WTC11 (cell line): ENCODE measurements around the gene CD19. TPM values are rescaled to one million over a fixed set of nuclear protein-coding genes. Genes with fewer than 3 reads are reported as not detected.

Source experiments
- ATAC-seq: fragments of 200-7000 bp; cut with Tn5 transposase; 2 replicates; pipeline ENCODE4 v1.10.0; 2021; ENCODE audit warnings: mild to moderate bottlenecking, moderate library complexity
- CTCF ChIA-PET: fragments of 300-600 bp; sonication (Branson Sonifier 250); formaldehyde crosslinking; loops from one replicate; lab custom pipeline; 2021; ENCODE audit warnings: antibody characterized with exemption; lab: Charles Lee
- POLR2A ChIA-PET: fragments of 350-600 bp; sonication (Branson Sonifier 250); formaldehyde crosslinking; loops from one replicate; lab custom pipeline; 2021; ENCODE audit warnings: antibody characterized with exemption; lab: Charles Lee
- DNase-seq: peaks from one replicate; pipeline ENCODE4 v3.0.0; 2021; ENCODE audit warnings: low spot score
- H3K27ac Mint-ChIP-seq: 2 replicates; pipeline ENCODE4 v1.8.0; 2021; ENCODE audit warnings: mixed read lengths
- H3K27me3 Mint-ChIP-seq: 2 replicates; pipeline ENCODE4 v1.8.0; 2021; ENCODE audit warnings: low read depth, mild to moderate bottlenecking, moderate library complexity, mixed read lengths
- H3K36me3 Mint-ChIP-seq: 2 replicates; pipeline ENCODE4 v1.8.0; 2021; ENCODE audit warnings: mixed read lengths
- H3K4me1 Mint-ChIP-seq: 2 replicates; pipeline ENCODE4 v1.8.0; 2022; ENCODE audit warnings: mixed read lengths
- H3K4me3 Mint-ChIP-seq: 2 replicates; pipeline ENCODE4 v1.8.0; 2021; ENCODE audit warnings: mild to moderate bottlenecking, moderate library complexity, mixed read lengths
- H3K9me3 Mint-ChIP-seq: 2 replicates; pipeline ENCODE4 v1.8.0; 2021; ENCODE audit warnings: mixed read lengths
- ELF4 ChIP-seq: sonication (generic); formaldehyde crosslinking; IDR thresholded peaks from 2 replicates; pipeline ENCODE4 v1.8.1; 2022; ENCODE audit warnings: low read depth, mild to moderate bottlenecking, moderate library complexity, missing genetic modification reagents
- ETV6 ChIP-seq: sonication (generic); formaldehyde crosslinking; IDR thresholded peaks from 2 replicates; pipeline ENCODE4 v1.8.1; 2022; ENCODE audit warnings: mild to moderate bottlenecking, missing genetic modification reagents
- GTF2I ChIP-seq: fragments of 250-450 bp; sonication (Bioruptor Pico); conservative IDR thresholded peaks from 2 replicates; pipeline ENCODE4 v1.4.0; 2021; ENCODE audit warnings: mild to moderate bottlenecking
- IRF2 ChIP-seq: sonication (generic); formaldehyde crosslinking; IDR thresholded peaks from 2 replicates; pipeline ENCODE4 v1.8.0; 2022; ENCODE audit warnings: low read depth, missing genetic modification reagents, borderline replicate concordance
- MXD4 ChIP-seq: fragments of 250-450 bp; sonication (Bioruptor Pico); IDR thresholded peaks from 2 replicates; pipeline ENCODE4 v1.8.0; 2021; ENCODE audit warnings: mild to moderate bottlenecking, moderate library complexity, borderline replicate concordance
- MYBL2 ChIP-seq: sonication (generic); formaldehyde crosslinking; IDR thresholded peaks from 2 replicates; pipeline ENCODE4 v1.8.1; 2023; ENCODE audit warnings: mild to moderate bottlenecking, moderate library complexity, missing genetic modification reagents
- TCF7 ChIP-seq: sonication (generic); formaldehyde crosslinking; IDR thresholded peaks from 2 replicates; pipeline ENCODE4 v1.8.0; 2022; ENCODE audit warnings: mild to moderate bottlenecking, low read depth, missing genetic modification reagents, moderate library complexity
- ZNF317 ChIP-seq: sonication (generic); formaldehyde crosslinking; IDR thresholded peaks from 2 replicates; pipeline ENCODE4 v1.8.1; 2023; ENCODE audit warnings: low read depth, mild to moderate bottlenecking, moderate library complexity, missing genetic modification reagents, borderline replicate concordance
- total RNA-seq: library from RNA; stranded (reverse); gene quantifications from 3 replicates; pipeline ENCODE4 v1.2.3, GENCODE V29; 2021
- TF ChIP-seq, protein P1 (sequence below): sonication (generic); formaldehyde crosslinking; IDR thresholded peaks from 2 replicates; pipeline ENCODE4 v1.8.1; 2023; ENCODE audit warnings: mild to moderate bottlenecking, missing genetic modification reagents
- TF ChIP-seq, protein P2 (sequence below): sonication (generic); formaldehyde crosslinking; IDR thresholded peaks from 2 replicates; pipeline ENCODE4 v1.8.1; 2022; ENCODE audit warnings: mild to moderate bottlenecking, moderate library complexity, missing genetic modification reagents
- TF ChIP-seq, protein P3 (sequence below): fragments of 250-450 bp; sonication (Bioruptor Pico); IDR thresholded peaks from 2 replicates; pipeline ENCODE4 v1.9.0; 2021; ENCODE audit warnings: mild to moderate bottlenecking
- TF ChIP-seq, protein P4 (sequence below): sonication (generic); formaldehyde crosslinking; IDR thresholded peaks from 2 replicates; pipeline ENCODE4 v1.8.0; 2023; ENCODE audit warnings: missing genetic modification reagents, mild to moderate bottlenecking, borderline replicate concordance
- TF ChIP-seq, protein P5 (sequence below): fragments of 250-450 bp; sonication (Bioruptor Pico); IDR thresholded peaks from 2 replicates; pipeline ENCODE4 v1.8.0; 2021; ENCODE audit warnings: mild to moderate bottlenecking
- TF ChIP-seq, protein P6 (sequence below): sonication (generic); formaldehyde crosslinking; IDR thresholded peaks from 2 replicates; pipeline ENCODE4 v1.8.1; 2022; ENCODE audit warnings: mild to moderate bottlenecking, missing genetic modification reagents, moderate library complexity, borderline replicate concordance
- TF ChIP-seq, protein P7 (sequence below): sonication (generic); formaldehyde crosslinking; IDR thresholded peaks from 2 replicates; pipeline ENCODE4 v1.8.0; 2022; ENCODE audit warnings: mild to moderate bottlenecking, missing genetic modification reagents
- TF ChIP-seq, protein P8 (sequence below): fragments of 250-450 bp; sonication (Bioruptor Pico); IDR thresholded peaks from 2 replicates; pipeline ENCODE4 v2.1.2; 2022; ENCODE audit warnings: mild to moderate bottlenecking, moderate library complexity
- TF ChIP-seq, protein P9 (sequence below): sonication (generic); formaldehyde crosslinking; IDR thresholded peaks from 2 replicates; pipeline ENCODE4 v1.8.0; 2022; ENCODE audit warnings: mild to moderate bottlenecking, missing genetic modification reagents

Gene CD19
- total RNA-seq, 1 experiment from 2014 or later: 0.90 TPM

DNA sequence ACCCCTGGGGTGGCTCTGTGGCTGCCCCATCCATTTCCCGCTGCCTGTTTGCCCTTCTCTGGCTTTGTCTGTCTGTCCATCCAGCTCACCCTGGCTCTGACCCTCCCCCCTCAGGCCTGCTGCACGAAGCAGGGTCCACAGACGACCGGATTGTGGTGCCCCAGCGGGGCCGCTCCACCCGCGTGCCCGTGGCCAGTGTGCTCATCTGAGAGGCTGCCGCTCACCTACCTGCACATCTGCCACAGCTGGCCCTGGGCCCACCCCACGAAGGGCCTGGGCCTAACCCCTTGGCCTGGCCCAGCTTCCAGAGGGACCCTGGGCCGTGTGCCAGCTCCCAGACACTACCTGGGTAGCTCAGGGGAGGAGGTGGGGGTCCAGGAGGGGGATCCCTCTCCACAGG, 52.3 kb downstream of the CD19 start:
- Mint-ChIP-seq H3K36me3 (peaks cover 28% of the 10 kb centered on the region), H3K27me3 (no peaks in the 10 kb centered on the region), H3K4me1 (no peaks in the 10 kb centered on the region)
- no peak for TF ChIP-seq MXD4 (CRISPR knock-in tag)
- TF ChIP-seq ETV6 (CRISPR knock-in tag): no peak
- TF ChIP-seq, protein P1, sequence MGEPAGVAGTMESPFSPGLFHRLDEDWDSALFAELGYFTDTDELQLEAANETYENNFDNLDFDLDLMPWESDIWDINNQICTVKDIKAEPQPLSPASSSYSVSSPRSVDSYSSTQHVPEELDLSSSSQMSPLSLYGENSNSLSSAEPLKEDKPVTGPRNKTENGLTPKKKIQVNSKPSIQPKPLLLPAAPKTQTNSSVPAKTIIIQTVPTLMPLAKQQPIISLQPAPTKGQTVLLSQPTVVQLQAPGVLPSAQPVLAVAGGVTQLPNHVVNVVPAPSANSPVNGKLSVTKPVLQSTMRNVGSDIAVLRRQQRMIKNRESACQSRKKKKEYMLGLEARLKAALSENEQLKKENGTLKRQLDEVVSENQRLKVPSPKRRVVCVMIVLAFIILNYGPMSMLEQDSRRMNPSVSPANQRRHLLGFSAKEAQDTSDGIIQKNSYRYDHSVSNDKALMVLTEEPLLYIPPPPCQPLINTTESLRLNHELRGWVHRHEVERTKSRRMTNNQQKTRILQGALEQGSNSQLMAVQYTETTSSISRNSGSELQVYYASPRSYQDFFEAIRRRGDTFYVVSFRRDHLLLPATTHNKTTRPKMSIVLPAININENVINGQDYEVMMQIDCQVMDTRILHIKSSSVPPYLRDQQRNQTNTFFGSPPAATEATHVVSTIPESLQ (CRISPR knock-in tag): no peak
- TF ChIP-seq GTF2I (CRISPR knock-in tag): no peak
- TF ChIP-seq, protein P2, sequence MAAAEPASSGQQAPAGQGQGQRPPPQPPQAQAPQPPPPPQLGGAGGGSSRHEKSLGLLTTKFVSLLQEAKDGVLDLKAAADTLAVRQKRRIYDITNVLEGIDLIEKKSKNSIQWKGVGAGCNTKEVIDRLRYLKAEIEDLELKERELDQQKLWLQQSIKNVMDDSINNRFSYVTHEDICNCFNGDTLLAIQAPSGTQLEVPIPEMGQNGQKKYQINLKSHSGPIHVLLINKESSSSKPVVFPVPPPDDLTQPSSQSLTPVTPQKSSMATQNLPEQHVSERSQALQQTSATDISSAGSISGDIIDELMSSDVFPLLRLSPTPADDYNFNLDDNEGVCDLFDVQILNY (CRISPR knock-in tag): no peak
- TF ChIP-seq, protein P3, sequence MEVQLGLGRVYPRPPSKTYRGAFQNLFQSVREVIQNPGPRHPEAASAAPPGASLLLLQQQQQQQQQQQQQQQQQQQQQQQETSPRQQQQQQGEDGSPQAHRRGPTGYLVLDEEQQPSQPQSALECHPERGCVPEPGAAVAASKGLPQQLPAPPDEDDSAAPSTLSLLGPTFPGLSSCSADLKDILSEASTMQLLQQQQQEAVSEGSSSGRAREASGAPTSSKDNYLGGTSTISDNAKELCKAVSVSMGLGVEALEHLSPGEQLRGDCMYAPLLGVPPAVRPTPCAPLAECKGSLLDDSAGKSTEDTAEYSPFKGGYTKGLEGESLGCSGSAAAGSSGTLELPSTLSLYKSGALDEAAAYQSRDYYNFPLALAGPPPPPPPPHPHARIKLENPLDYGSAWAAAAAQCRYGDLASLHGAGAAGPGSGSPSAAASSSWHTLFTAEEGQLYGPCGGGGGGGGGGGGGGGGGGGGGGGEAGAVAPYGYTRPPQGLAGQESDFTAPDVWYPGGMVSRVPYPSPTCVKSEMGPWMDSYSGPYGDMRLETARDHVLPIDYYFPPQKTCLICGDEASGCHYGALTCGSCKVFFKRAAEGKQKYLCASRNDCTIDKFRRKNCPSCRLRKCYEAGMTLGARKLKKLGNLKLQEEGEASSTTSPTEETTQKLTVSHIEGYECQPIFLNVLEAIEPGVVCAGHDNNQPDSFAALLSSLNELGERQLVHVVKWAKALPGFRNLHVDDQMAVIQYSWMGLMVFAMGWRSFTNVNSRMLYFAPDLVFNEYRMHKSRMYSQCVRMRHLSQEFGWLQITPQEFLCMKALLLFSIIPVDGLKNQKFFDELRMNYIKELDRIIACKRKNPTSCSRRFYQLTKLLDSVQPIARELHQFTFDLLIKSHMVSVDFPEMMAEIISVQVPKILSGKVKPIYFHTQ (CRISPR knock-in tag): no peak
- TF ChIP-seq, all 79 proteins: peak for 0
- peaks cover 11% of the 10 kb centered on the region for H3K9me3 Mint-ChIP-seq
- DNase-seq: no peak
- ChIA-PET POLR2A (no interaction called here), CTCF (interaction anchor here (0.6 to 0.8 kb wide), 2 partner anchors 10 to 65 kb away, joined by 3 read pairs; no protein-coding TSS in a partner anchor)
- no peak overlapping the region for H3K4me3 Mint-ChIP-seq
- H3K27ac Mint-ChIP-seq: no peak overlapping the region
- ATAC-seq: no peak

DNA sequence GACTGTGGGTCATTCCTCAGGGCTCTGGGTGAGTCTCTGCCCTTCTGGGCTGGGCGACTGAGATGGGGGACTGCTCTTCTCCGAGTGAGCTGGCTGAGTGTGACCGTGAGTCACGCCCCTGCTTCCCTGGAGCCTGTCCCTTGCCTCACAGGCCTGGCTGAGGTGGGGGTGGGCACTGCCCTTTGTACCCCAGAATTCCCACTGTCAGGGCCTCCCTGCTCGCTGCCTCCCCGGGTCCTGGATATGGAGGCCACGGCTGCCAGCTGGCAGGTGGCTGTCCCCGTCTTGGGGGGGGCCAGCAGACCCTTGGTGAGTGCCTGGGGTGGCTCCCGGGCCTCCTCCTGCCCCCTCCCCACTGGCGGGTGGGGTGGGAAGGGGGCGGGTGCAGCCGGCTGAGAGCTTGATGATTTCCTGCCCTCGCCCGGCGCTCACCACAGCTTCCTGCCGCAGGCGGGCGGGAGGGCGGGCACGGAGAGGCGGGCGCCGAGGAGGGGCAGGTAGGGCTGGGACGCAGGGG, 52.9 kb downstream of the CD19 start, which contains the start of gene LAT:
TSS of gene LAT (plus strand) at position 434 of the 517 bp plus-strand sequence. CDS start 366 bp downstream, outside the sequence.
- H3K4me3 Mint-ChIP-seq: no peak within 1 kb of the TSS
- H3K27ac Mint-ChIP-seq: no peak within 1 kb of the TSS
- ChIA-PET CTCF (interaction anchor here (0.6 kb wide), 2 partner anchors 27 to 111 kb away, joined by 4 to 5 read pairs; no protein-coding TSS in a partner anchor), POLR2A (no interaction called here)
- ATAC-seq (no peak), DNase-seq (no peak)
- no peaks in the 10 kb centered on the region for H3K27me3 Mint-ChIP-seq
- H3K9me3 Mint-ChIP-seq: peaks cover 11% of the 10 kb centered on the region
- H3K4me1 Mint-ChIP-seq: no peaks in the 10 kb centered on the region
- peaks cover 28% of the 10 kb centered on the region for H3K36me3 Mint-ChIP-seq
- no peak for TF ChIP-seq ETV6 (CRISPR knock-in tag)
- TF ChIP-seq MYBL2 (CRISPR knock-in tag): no peak
- TF ChIP-seq ZNF317 (CRISPR knock-in tag): no peak
- TF ChIP-seq, protein P4, sequence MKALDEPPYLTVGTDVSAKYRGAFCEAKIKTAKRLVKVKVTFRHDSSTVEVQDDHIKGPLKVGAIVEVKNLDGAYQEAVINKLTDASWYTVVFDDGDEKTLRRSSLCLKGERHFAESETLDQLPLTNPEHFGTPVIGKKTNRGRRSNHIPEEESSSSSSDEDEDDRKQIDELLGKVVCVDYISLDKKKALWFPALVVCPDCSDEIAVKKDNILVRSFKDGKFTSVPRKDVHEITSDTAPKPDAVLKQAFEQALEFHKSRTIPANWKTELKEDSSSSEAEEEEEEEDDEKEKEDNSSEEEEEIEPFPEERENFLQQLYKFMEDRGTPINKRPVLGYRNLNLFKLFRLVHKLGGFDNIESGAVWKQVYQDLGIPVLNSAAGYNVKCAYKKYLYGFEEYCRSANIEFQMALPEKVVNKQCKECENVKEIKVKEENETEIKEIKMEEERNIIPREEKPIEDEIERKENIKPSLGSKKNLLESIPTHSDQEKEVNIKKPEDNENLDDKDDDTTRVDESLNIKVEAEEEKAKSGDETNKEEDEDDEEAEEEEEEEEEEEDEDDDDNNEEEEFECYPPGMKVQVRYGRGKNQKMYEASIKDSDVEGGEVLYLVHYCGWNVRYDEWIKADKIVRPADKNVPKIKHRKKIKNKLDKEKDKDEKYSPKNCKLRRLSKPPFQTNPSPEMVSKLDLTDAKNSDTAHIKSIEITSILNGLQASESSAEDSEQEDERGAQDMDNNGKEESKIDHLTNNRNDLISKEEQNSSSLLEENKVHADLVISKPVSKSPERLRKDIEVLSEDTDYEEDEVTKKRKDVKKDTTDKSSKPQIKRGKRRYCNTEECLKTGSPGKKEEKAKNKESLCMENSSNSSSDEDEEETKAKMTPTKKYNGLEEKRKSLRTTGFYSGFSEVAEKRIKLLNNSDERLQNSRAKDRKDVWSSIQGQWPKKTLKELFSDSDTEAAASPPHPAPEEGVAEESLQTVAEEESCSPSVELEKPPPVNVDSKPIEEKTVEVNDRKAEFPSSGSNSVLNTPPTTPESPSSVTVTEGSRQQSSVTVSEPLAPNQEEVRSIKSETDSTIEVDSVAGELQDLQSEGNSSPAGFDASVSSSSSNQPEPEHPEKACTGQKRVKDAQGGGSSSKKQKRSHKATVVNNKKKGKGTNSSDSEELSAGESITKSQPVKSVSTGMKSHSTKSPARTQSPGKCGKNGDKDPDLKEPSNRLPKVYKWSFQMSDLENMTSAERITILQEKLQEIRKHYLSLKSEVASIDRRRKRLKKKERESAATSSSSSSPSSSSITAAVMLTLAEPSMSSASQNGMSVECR (CRISPR knock-in tag): no peak
- TF ChIP-seq, protein P5, sequence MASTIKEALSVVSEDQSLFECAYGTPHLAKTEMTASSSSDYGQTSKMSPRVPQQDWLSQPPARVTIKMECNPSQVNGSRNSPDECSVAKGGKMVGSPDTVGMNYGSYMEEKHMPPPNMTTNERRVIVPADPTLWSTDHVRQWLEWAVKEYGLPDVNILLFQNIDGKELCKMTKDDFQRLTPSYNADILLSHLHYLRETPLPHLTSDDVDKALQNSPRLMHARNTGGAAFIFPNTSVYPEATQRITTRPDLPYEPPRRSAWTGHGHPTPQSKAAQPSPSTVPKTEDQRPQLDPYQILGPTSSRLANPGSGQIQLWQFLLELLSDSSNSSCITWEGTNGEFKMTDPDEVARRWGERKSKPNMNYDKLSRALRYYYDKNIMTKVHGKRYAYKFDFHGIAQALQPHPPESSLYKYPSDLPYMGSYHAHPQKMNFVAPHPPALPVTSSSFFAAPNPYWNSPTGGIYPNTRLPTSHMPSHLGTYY (CRISPR knock-in tag): no peak
- TF ChIP-seq, protein P6, sequence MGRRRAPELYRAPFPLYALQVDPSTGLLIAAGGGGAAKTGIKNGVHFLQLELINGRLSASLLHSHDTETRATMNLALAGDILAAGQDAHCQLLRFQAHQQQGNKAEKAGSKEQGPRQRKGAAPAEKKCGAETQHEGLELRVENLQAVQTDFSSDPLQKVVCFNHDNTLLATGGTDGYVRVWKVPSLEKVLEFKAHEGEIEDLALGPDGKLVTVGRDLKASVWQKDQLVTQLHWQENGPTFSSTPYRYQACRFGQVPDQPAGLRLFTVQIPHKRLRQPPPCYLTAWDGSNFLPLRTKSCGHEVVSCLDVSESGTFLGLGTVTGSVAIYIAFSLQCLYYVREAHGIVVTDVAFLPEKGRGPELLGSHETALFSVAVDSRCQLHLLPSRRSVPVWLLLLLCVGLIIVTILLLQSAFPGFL (CRISPR knock-in tag): no peak
- TF ChIP-seq, protein P7, sequence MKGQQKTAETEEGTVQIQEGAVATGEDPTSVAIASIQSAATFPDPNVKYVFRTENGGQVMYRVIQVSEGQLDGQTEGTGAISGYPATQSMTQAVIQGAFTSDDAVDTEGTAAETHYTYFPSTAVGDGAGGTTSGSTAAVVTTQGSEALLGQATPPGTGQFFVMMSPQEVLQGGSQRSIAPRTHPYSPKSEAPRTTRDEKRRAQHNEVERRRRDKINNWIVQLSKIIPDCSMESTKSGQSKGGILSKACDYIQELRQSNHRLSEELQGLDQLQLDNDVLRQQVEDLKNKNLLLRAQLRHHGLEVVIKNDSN (CRISPR knock-in tag): no peak
- no peak for TF ChIP-seq TCF7 (CRISPR knock-in tag)
- TF ChIP-seq, protein P8, sequence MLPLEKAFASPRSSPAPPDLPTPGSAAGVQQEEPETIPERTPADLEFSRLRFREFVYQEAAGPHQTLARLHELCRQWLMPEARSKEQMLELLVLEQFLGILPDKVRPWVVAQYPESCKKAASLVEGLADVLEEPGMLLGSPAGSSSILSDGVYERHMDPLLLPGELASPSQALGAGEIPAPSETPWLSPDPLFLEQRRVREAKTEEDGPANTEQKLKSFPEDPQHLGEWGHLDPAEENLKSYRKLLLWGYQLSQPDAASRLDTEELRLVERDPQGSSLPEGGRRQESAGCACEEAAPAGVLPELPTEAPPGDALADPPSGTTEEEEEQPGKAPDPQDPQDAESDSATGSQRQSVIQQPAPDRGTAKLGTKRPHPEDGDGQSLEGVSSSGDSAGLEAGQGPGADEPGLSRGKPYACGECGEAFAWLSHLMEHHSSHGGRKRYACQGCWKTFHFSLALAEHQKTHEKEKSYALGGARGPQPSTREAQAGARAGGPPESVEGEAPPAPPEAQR: no peak
- no peak for TF ChIP-seq ELF4 (CRISPR knock-in tag)
- no peak for TF ChIP-seq IRF2
- TF ChIP-seq, protein P9, sequence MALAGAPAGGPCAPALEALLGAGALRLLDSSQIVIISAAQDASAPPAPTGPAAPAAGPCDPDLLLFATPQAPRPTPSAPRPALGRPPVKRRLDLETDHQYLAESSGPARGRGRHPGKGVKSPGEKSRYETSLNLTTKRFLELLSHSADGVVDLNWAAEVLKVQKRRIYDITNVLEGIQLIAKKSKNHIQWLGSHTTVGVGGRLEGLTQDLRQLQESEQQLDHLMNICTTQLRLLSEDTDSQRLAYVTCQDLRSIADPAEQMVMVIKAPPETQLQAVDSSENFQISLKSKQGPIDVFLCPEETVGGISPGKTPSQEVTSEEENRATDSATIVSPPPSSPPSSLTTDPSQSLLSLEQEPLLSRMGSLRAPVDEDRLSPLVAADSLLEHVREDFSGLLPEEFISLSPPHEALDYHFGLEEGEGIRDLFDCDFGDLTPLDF (CRISPR knock-in tag): no peak
